RWPE2 (cell line): ENCODE results near the gene GDAP1L1.

Source experiments
- ATAC-seq: fragments of 200-7000 bp; cut with Tn5 transposase; 3 replicates; pipeline ENCODE4 v1.9.1; 2021; ENCODE audit warnings: low read depth
- DNase-seq: peaks from one replicate; pipeline ENCODE4 v3.0.0-alpha.2; 2020; ENCODE audit warnings: low spot score
- H3K27ac ChIP-seq: fragments of 450-650 bp; 2 replicates; pipeline ENCODE4 v1.5.1; 2017; ENCODE audit warnings: mild to moderate bottlenecking; ENCODE audit not compliant: poor library complexity, severe bottlenecking
- H3K27me3 ChIP-seq: fragments of 250-450 bp; sonication (Bioruptor Pico); 2 replicates; pipeline ENCODE4 v1.5.1; 2021; ENCODE audit warnings: mild to moderate bottlenecking, moderate library complexity; ENCODE audit not compliant: insufficient read depth, poor library complexity, severe bottlenecking
- H3K36me3 ChIP-seq: fragments of 250-450 bp; sonication (Bioruptor Pico); 2 replicates; pipeline ENCODE4 v1.5.1; 2020; ENCODE audit warnings: low read depth, mild to moderate bottlenecking, moderate library complexity
- H3K4me1 ChIP-seq: fragments of 250-450 bp; sonication (Bioruptor Pico); 2 replicates; pipeline ENCODE4 v1.5.1; 2021; ENCODE audit warnings: mild to moderate bottlenecking, moderate library complexity; ENCODE audit not compliant: insufficient read depth, poor library complexity, severe bottlenecking
- H3K4me3 ChIP-seq: fragments of 250-450 bp; sonication (Bioruptor Pico); 2 replicates; pipeline ENCODE4 v1.5.1; 2021; ENCODE audit warnings: mild to moderate bottlenecking, moderate library complexity; ENCODE audit not compliant: severe bottlenecking
- H3K9me3 ChIP-seq: fragments of 250-450 bp; sonication (Bioruptor Pico); 2 replicates; pipeline ENCODE4 v1.5.1; 2021; ENCODE audit warnings: mild to moderate bottlenecking, moderate library complexity; ENCODE audit not compliant: severe bottlenecking
- CTCF ChIP-seq: fragments of 450-650 bp; IDR thresholded peaks from one replicate; pipeline ENCODE4 v1.5.1; 2017; ENCODE audit warnings: mild to moderate bottlenecking, moderate library complexity; ENCODE audit not compliant: poor library complexity, severe bottlenecking

The GDAP1L1 gene

GRCh38 chr20:44301285-44301684 lies 54.2 kb downstream of the GDAP1L1 start:
- Histone ChIP-seq H3K9me3 (no peaks in the 10 kb centered on the region), H3K4me1 (no peaks in the 10 kb centered on the region), H3K27me3 (no peaks in the 10 kb centered on the region), H3K4me3 (no peak overlapping the region), H3K36me3 (no peaks in the 10 kb centered on the region), H3K27ac (no peak overlapping the region)
- peak; percentile 11 for DNase-seq
- no peak for TF ChIP-seq CTCF
- no peak for ATAC-seq

- no peaks in the 10 kb centered on the region for H3K4me1 ChIP-seq
- H3K27ac ChIP-seq: no peak overlapping the region
- ATAC-seq (peak; percentile 26; the same call in 1 of the 3 replicates), DNase-seq (no peak)
- no peaks in the 10 kb centered on the region for H3K9me3 ChIP-seq
- no peak overlapping the region for H3K4me3 ChIP-seq
- no peaks in the 10 kb centered on the region for H3K27me3 ChIP-seq
- TF ChIP-seq CTCF: no peak
- no peaks in the 10 kb centered on the region for H3K36me3 ChIP-seq
These were observed 55.0 kb downstream of the GDAP1L1 start for GRCh38 chr20:44302026-44302669.

GRCh38 chr20:44302736-44303135 lies 55.6 kb downstream of the GDAP1L1 start:
- no peaks in the 10 kb centered on the region for H3K4me1 ChIP-seq
- no peak overlapping the region for H3K27ac ChIP-seq
- H3K27me3 ChIP-seq: no peaks in the 10 kb centered on the region
- ATAC-seq (no peak), DNase-seq (no peak)
- H3K4me3 ChIP-seq: no peak overlapping the region
- TF ChIP-seq CTCF: no peak
- H3K36me3 ChIP-seq: no peaks in the 10 kb centered on the region
- H3K9me3 ChIP-seq: no peaks in the 10 kb centered on the region

GRCh38 chr20:44304383-44304782 lies 57.3 kb downstream of the GDAP1L1 start:
- H3K4me1 ChIP-seq: no peaks in the 10 kb centered on the region
- no peaks in the 10 kb centered on the region for H3K36me3 ChIP-seq
- H3K9me3 ChIP-seq: no peaks in the 10 kb centered on the region
- no peak overlapping the region for H3K4me3 ChIP-seq
- no peaks in the 10 kb centered on the region for H3K27me3 ChIP-seq
- no peak for ATAC-seq
- no peak overlapping the region for H3K27ac ChIP-seq
- no peak for DNase-seq
- TF ChIP-seq CTCF: no peak

- Histone ChIP-seq H3K27ac (no peak overlapping the region), H3K4me3 (no peak overlapping the region)
- ATAC-seq: no peak
These were observed 59.8 kb downstream of the GDAP1L1 start for GRCh38 chr20:44306927-44307326.

More at GRCh38 chr20:44306927-44307326, 59.8 kb downstream of the GDAP1L1 start:
- no peak for TF ChIP-seq CTCF
- H3K27me3 ChIP-seq: no peaks in the 10 kb centered on the region
- DNase-seq: no peak
- H3K36me3 ChIP-seq: no peaks in the 10 kb centered on the region
- H3K4me1 ChIP-seq: peaks cover 4% of the 10 kb centered on the region
- H3K9me3 ChIP-seq: no peaks in the 10 kb centered on the region
